Esophagus squamous epithelium (tissue), 4 donors: ENCODE data around the gene ENTPD2.

Experiments
- CTCF ChIP-seq, 6 experiments: fragments of 450-650 bp in 4 of 6; fragments of 200-600 bp in 2 of 6; sonication (generic) in 2 of 6; IDR thresholded peaks; one replicate each; pipeline ENCODE4 v1.5.1; 2016 to 2019; ENCODE audit warnings: antibody characterized with exemption in 6 of 6, mild to moderate bottlenecking in 4 of 6, moderate library complexity in 4 of 6
- POLR2A ChIP-seq, 4 donors: fragments of 450-650 bp; IDR thresholded peaks; one replicate each; pipeline ENCODE4 v1.6.1; 2017; ENCODE audit warnings: antibody characterized with exemption in 4 of 4, mild to moderate bottlenecking in 4 of 4, moderate library complexity in 3 of 4

- TF ChIP-seq CTCF (IDR thresholded peaks at IDR 0.05), result no peak
- TF ChIP-seq POLR2A (IDR thresholded peaks at IDR 0.05), result no peak
Measured at GRCh38 chr9:137074657-137075274, 20.9 kb upstream of the ENTPD2 start.
